ENCODE data around the gene IER5L.
A peak's percentile ranks its signal among the peaks of the same experiment; 100 is the strongest.

Gene IER5L

GRCh38 chr9:129176701-129177442 lies 1.2 kb downstream of the IER5L start:
- H3K36me3 ChIP-seq (replicated peaks; ENCODE audit: insufficient read depth, low read length), result no peaks in the 10 kb centered on the region
- H3K9me2 ChIP-seq (replicated peaks; ENCODE audit: insufficient read depth, low read length), result no peaks in the 10 kb centered on the region
- peak; percentile 23 for DNase-seq
- peak overlapping the region; percentile 58 for H2AFZ ChIP-seq (ENCODE audit: low read length)
- no peak for TF ChIP-seq EZH2phosphoT487 (IDR thresholded peaks at IDR 0.05; ENCODE audit: low read length)
- TF ChIP-seq, protein P1, sequence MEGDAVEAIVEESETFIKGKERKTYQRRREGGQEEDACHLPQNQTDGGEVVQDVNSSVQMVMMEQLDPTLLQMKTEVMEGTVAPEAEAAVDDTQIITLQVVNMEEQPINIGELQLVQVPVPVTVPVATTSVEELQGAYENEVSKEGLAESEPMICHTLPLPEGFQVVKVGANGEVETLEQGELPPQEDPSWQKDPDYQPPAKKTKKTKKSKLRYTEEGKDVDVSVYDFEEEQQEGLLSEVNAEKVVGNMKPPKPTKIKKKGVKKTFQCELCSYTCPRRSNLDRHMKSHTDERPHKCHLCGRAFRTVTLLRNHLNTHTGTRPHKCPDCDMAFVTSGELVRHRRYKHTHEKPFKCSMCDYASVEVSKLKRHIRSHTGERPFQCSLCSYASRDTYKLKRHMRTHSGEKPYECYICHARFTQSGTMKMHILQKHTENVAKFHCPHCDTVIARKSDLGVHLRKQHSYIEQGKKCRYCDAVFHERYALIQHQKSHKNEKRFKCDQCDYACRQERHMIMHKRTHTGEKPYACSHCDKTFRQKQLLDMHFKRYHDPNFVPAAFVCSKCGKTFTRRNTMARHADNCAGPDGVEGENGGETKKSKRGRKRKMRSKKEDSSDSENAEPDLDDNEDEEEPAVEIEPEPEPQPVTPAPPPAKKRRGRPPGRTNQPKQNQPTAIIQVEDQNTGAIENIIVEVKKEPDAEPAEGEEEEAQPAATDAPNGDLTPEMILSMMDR (IDR thresholded peaks at IDR 0.05; ENCODE audit: low read length), result no peak
- TF ChIP-seq EZH2 (optimal IDR thresholded peaks at IDR 0.05; ENCODE audit: low read depth, low read length), result no peak
- H3K9me3 ChIP-seq (replicated peaks; ENCODE audit: insufficient read depth, low read length), result no peaks in the 10 kb centered on the region
- peak overlapping the region; percentile 100 for H3K4me2 ChIP-seq (ENCODE audit: low read depth, low read length)
- H3F3A ChIP-seq (ENCODE audit: insufficient read depth, low read length), result peaks cover 27% of the 10 kb centered on the region
- H3K27me3 ChIP-seq (replicated peaks; ENCODE audit: insufficient read depth, low read length), result peaks cover 19% of the 10 kb centered on the region
- H3K9ac ChIP-seq (ENCODE audit: low read length), result peak overlapping the region; percentile 54; the same call in 1 of the 2 replicates
- peak overlapping the region; percentile 86 for H3K4me3 ChIP-seq (ENCODE audit: low read length)
- H3K79me2 ChIP-seq (ENCODE audit: low read length), result peaks cover 6% of the 10 kb centered on the region; the same call in 1 of the 2 replicates
- H3K4me1 ChIP-seq (ENCODE audit: low read length), result peaks cover 13% of the 10 kb centered on the region; the same call in 1 of the 2 replicates
- peak overlapping the region; percentile 9; the same call in 1 of the 2 replicates for H3K27ac ChIP-seq (ENCODE audit: low read length)
- no peaks in the 10 kb centered on the region for H4K20me1 ChIP-seq (ENCODE audit: insufficient read depth, low read length)

DNA sequence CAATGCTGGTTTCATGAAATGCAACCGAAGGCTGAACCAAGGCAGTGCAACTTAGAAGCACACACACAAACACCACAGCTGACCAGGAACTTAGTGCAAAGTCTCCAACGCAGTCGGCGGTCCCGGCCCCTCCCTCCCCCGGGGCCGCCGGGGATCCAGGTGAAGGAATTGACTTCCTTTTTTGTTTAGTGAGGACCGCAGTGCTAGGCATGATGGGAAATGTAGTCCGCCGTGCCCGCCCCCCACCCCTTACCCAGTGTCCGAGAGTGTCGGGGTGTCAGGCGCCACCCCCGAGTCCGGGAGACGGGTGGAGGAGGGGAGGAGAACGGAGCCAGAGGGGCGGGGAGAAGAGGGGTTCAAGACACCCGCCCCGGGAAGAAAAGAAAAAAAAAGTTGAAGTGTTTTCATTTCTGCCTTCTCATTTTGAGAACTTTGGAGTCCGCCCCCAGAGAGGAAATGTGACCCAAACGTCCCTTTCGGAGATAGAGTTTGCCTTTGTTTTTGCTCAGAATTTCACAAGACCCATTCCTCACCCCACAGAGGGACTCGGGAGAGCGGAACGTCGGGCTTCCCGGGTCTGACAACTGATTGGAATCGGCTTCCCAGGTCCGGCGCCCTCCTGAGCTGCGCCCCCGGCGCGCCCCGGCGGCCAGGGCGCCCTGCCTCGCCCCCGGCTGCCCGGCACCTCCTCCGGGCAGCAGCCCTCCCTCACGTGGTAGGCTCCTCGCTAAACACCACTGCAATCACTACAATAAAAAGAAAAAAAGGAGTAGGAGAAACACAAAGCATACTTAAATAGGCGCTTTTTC lies 2.0 kb downstream of the IER5L start:
- Histone ChIP-seq H3K27me3 (replicated peaks; ENCODE audit: insufficient read depth, low read length) (peaks cover 22% of the 10 kb centered on the region), H3K4me3 (ENCODE audit: low read length) (peak overlapping the region; percentile 86), H4K20me1 (ENCODE audit: insufficient read depth, low read length) (no peaks in the 10 kb centered on the region), H3K27ac (ENCODE audit: low read length) (peak overlapping the region; percentile 72; the same call in 1 of the 2 replicates), H3K9me2 (replicated peaks; ENCODE audit: insufficient read depth, low read length) (no peaks in the 10 kb centered on the region), H3K79me2 (ENCODE audit: low read length) (peaks cover 6% of the 10 kb centered on the region; the same call in 1 of the 2 replicates), H3K4me2 (ENCODE audit: low read depth, low read length) (peak overlapping the region; percentile 100), H3K9me3 (replicated peaks; ENCODE audit: insufficient read depth, low read length) (no peaks in the 10 kb centered on the region), H3F3A (ENCODE audit: insufficient read depth, low read length) (peaks cover 27% of the 10 kb centered on the region), H2AFZ (ENCODE audit: low read length) (peak overlapping the region; percentile 98), H3K4me1 (ENCODE audit: low read length) (peaks cover 13% of the 10 kb centered on the region; the same call in 1 of the 2 replicates), H3K36me3 (replicated peaks; ENCODE audit: insufficient read depth, low read length) (no peaks in the 10 kb centered on the region), H3K9ac (ENCODE audit: low read length) (peak overlapping the region; percentile 65; the same call in 1 of the 2 replicates)
- peak; percentile 92 for DNase-seq
- TF ChIP-seq, protein P1 (IDR thresholded peaks at IDR 0.05; ENCODE audit: low read length), result no peak
- no peak for TF ChIP-seq EZH2 (optimal IDR thresholded peaks at IDR 0.05; ENCODE audit: low read depth, low read length)
- no peak for TF ChIP-seq EZH2phosphoT487 (IDR thresholded peaks at IDR 0.05; ENCODE audit: low read length)

DNA sequence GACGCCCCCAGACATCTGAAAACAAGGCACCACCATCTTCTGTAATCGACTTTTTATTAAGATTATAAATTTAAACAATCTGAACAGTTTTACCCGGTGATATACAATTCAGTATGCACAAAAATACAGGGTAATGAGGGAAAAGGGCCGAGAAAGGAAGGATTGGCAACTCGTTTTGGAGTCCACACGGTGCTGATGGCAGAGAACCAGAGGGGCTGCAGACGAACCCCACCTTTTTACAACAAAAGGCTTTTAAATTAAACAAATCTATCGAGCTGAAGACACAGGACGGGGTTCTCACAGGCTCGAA lies 2.6 kb downstream of the IER5L start:
- Histone ChIP-seq H3K9me2 (replicated peaks; ENCODE audit: insufficient read depth, low read length) (no peaks in the 10 kb centered on the region), H3K27ac (ENCODE audit: low read length) (peak overlapping the region; percentile 72; the same call in 1 of the 2 replicates), H3K4me2 (ENCODE audit: low read depth, low read length) (peak overlapping the region; percentile 100), H3K9me3 (replicated peaks; ENCODE audit: insufficient read depth, low read length) (no peaks in the 10 kb centered on the region), H2AFZ (ENCODE audit: low read length) (peak overlapping the region; percentile 98), H3K79me2 (ENCODE audit: low read length) (peaks cover 6% of the 10 kb centered on the region; the same call in 1 of the 2 replicates), H3K4me1 (ENCODE audit: low read length) (peaks cover 13% of the 10 kb centered on the region; the same call in 1 of the 2 replicates), H3K4me3 (ENCODE audit: low read length) (peak overlapping the region; percentile 86), H3K36me3 (replicated peaks; ENCODE audit: insufficient read depth, low read length) (no peaks in the 10 kb centered on the region), H4K20me1 (ENCODE audit: insufficient read depth, low read length) (no peaks in the 10 kb centered on the region), H3F3A (ENCODE audit: insufficient read depth, low read length) (peaks cover 27% of the 10 kb centered on the region), H3K9ac (ENCODE audit: low read length) (peak overlapping the region; percentile 65; the same call in 1 of the 2 replicates), H3K27me3 (replicated peaks; ENCODE audit: insufficient read depth, low read length) (peaks cover 22% of the 10 kb centered on the region)
- DNase-seq, result no peak
- TF ChIP-seq EZH2phosphoT487 (IDR thresholded peaks at IDR 0.05; ENCODE audit: low read length) (no peak), EZH2 (optimal IDR thresholded peaks at IDR 0.05; ENCODE audit: low read depth, low read length) (no peak)
- TF ChIP-seq, protein P1 (IDR thresholded peaks at IDR 0.05; ENCODE audit: low read length), result no peak

All from MM.1S (cell line).